Central memory CD4-positive, alpha-beta T cell (primary cell): ENCODE results near the gene CAPZA1.

ENCODE experiments used
- DNase-seq: peaks from one replicate; pipeline ENCODE4 v3.0.0; 2022

CAPZA1 gene

GRCh38 chr1:112717263-112717873 is 97.7 kb downstream of the CAPZA1 start:
- DNase-seq = no peak

- peak; percentile 61 for DNase-seq
Measured at GRCh38 chr1:112718691-112719418, 99.2 kb downstream of the CAPZA1 start.

- DNase-seq = no peak
Measured at GRCh38 chr1:112719706-112720105, 100.1 kb downstream of the CAPZA1 start.

GRCh38 chr1:112720800-112721199 is 101.2 kb downstream of the CAPZA1 start:
- no peak for DNase-seq
